Activated T-cell treated with anti-CD3 and anti-CD28 coated beads, Interleukin-2, amount 50 U/mL, for 48 hours (primary cell): ENCODE data around the gene GATA2.

Source experiments
- DNase-seq, 2 experiments: peaks; one replicate each; pipeline ENCODE4 v3.0.0-alpha.2; 2020

GATA2 gene

DNA sequence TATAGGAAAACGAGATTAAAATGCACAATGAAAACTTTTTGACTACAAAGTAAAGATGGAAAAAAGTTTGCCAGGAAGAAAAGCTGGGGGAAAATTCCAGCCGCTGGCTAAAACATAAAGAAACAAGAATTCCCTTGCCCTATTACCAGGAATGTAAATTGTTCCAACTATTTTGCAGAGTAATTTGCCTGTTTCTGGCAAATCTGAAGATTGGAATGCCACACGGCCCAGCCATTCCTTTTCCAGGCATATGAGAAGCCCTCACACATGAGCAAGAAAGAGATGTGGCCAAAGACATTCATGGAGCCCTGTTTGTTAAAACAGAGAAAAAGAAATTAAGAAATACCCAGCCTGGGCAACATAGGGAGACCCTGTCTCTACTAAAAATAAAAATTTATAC, 8.4 kb upstream of the GATA2 start:
- no peak for DNase-seq

DNA sequence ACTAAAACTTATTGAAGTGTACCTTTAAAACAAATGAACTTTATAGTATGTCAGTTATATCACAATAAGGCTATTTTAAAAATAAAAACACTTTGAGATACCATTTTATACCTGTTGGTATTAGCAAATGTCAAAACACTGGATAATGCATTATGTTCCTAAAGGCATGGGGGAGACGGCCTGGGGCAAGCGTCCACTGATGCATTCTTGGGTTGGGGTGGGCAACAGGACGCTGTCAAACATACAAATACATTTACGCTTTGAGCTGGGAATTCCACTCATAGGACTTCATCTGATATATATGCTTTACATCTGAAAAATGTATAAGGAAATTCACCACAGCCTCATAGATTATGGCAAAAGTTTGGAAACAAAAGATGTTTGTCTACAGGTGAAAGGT, 7.6 kb upstream of the GATA2 start:
- DNase-seq = no peak

DNA sequence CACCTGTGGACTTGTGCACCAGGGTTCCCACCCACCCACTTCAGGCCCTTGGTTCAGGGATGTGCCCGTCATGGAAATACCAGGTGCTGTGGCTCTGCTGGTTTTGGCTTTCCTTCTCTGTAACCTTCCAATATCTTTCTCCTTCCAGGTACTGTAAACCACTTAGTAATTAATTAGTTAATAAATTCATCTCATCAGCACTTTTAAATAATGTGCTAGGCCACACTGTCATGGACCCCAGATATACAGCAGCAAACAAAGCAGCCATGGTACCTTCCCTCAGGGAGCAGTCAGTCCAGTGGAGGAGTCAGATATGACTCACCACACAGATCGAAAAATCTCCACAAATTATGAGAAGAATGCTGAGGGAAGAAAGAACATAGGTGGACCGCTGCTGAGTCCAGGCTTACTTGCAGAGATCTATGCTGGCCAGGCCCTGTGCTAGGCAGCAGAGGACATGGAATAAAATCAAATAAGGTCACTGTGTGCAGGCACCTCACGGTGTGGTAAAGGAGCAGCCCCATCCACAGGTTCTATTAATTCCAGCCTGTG, 6.8 kb upstream of the GATA2 start:
- no peak for DNase-seq

DNA sequence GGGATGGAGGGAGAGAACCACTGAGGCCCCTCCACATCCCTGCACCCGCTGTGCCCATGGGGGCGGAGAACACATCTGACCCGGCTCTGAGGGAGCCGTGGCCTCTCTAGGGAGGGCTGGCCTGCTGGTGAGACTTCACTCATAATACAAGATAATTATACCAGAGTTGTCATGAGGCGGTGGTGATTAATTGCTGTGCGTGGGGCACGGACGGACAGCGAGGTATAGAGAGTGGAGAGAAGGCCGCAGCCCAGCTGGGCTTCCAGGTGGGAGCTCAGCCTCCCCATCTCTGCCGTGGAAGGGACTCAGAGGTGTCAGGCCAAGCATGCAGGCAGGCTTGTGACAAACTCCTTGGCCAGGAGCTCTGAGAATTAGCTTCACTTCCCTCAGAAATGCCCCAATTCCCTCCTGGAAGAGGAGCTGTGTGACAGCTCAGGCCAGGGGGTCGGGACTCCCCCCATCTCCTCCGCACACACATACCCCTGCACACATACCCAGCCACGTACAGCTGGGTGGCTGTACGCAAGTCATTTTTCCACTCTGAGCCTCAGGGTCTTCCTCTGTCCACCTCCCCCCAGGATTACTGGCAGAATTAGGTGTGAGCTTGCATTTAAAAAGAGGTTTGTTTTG, 6.0 kb upstream of the GATA2 start:
- no peak for DNase-seq

DNA sequence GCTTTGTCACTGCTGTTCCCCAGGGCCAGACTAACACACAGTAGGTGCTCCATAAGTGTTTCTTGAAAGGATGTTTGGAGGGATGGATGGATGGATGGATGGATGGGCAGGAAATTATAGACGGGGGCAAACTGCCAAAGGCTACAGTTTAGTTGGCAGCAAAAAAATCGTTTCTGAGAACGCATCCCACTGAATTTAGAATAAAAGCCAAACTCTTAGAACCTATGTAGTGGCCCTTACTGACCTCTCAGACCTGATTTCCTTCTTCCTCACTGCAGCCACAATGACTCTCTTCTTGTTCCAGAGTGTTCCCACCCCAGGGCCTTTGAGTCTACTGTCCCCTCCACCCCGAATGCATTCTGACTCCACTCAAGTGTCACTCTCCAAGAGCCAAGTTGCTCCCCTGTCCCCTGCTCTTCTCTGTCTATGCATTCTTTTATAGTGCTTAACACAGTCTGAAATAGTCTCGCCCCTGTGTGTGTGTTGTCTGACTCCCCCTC, 5.2 kb upstream of the GATA2 start:
- no peak for DNase-seq

DNA sequence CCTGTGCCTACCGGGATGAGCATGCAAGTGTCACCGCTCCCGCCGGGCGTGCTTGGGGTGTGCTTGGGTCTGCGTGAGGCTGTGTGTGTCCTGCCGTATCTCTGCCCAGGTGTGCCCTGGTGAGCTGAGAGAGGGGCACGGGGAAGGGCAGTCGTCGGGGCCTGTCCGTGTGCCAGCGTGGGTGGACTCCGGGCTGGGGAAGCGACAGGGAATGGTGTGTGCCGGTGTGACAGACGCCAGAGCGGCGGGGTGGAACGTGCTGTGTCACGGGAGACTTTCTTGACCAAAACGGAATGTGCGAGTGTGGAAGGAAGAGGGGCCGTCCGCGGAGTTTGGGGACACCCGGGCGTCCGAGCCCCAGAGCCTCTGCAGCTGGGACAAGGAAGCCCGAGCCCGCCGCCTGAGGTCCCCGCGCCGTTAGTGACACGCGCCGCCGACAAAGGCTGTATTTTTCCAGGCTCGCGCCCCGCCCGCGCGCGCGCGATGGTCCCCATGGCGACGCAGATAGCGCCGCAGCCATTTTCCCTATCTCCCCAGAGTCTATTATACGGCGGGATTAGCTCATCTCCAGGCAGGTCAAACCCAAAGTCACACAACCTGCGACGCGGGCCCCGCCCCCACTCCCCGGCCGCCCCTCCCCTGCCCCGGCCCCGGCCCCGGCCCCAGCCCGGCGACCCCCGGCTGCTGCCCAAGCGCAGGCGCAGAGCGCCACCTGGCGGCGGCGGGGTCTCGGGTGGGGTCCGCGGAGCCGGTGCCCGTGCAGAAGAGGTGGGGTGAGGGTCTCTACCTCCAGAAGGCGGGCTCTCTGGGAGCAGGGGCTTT, 4.5 kb upstream of the GATA2 start:
- peak; percentile 81 to 84 for DNase-seq

DNA sequence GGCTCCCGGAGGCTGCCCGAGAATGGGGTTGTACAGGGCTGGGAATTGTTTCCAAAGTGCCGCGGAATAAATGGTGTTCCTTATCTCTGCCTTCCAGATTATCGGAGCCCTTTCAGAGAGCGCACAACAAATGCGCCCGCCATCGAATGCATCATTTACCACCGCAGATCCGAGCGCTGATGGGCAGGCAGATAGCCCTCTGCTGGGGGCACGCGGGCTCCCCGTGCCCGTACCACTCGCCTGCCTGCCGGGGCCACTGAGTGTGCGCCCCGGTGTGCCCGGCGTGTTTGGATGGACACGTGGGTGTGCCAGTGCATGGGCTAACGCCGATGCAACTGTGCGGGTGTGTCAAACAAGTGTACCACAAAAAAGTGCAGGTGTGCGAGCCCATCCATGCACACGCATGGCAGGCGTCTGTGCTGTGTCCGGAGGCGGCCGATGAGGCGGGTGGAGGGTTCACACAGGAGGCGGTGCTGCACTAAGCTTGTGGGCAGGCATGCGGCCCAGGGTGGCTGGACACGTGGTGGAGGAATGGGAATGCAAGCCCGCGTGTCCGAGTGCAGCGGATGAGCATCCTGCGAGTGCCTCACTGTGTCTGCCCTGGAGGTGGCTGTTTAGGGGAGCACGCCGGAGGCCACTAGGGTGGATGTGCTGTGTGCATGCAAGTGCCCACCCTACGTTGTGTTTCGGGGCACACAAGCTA, 3.8 kb upstream of the GATA2 start:
- DNase-seq = peak in 1 of 2 experiments; percentile 33

DNA sequence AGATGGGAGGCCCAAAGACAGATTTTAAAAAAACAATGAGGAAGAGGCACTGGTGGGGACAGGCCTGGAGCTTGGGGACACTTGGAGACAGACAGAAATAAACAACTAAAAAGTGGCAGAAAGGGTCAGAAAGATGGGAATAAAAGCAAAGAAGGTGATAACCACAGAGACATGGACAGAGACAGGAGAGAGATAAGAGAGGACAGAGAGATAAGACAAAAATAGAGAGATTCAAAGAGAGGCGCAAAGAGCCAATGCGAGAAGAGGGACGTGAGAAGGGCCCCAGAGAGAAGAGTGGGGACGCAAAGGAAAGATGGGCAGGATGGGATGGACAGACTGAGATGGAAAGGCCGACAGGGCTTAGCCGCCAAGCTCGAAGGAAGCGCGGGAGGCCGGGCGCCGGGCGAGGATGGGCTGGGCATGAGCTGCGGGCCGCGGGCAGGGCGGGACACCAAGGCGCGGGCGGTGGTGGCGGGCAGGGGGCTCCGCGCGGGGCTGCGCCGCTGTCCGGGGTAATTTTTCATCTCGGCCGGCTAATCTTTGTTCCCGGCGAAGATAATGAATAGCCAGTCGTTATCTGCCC, 3.1 kb upstream of the GATA2 start:
- DNase-seq = peak; percentile 13 to 18

DNA sequence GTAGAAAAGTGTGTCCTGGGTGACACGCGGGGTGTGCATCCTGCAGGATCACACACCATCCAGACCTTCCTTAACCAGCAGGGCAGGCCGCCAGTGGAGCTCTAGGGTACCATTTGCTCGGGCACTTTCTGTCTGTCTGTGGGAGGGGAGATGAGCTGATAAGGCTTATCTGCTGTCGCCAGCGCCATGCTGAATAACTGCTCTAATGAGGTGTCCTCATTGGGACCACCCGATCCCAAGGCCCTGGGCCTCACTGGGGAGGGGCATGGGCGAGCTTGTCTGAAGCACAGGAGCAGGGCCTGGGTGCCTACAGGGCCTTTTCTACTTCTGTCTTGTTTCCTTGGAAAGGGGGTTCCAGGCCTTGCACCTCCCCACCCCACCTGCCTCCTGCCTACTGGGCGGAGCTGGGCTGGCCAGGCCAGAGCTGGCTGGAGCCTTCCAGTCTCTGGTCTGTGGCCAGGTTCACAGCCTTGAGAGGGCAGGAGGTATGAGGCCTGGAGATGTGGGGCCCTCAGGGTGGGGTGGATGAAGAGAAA, 2.5 kb upstream of the GATA2 start:
- peak in 1 of 2 experiments; percentile 19 for DNase-seq

DNA sequence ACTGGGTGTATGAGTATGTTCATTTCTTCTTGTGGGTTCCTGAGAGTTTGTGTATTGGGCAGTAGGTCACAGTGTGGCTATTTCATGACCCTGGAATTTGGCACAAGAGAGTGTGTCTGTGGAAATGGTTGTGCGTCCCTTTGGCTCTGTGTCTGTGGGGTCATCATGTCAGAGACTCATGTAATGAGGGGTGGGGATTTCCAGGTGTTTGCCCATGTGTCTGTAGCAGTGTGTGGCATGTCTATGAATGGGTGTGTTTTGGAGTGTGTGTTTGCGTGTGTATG, 1.3 kb upstream of the GATA2 start:
- peak; percentile 14 to 17 for DNase-seq

DNA sequence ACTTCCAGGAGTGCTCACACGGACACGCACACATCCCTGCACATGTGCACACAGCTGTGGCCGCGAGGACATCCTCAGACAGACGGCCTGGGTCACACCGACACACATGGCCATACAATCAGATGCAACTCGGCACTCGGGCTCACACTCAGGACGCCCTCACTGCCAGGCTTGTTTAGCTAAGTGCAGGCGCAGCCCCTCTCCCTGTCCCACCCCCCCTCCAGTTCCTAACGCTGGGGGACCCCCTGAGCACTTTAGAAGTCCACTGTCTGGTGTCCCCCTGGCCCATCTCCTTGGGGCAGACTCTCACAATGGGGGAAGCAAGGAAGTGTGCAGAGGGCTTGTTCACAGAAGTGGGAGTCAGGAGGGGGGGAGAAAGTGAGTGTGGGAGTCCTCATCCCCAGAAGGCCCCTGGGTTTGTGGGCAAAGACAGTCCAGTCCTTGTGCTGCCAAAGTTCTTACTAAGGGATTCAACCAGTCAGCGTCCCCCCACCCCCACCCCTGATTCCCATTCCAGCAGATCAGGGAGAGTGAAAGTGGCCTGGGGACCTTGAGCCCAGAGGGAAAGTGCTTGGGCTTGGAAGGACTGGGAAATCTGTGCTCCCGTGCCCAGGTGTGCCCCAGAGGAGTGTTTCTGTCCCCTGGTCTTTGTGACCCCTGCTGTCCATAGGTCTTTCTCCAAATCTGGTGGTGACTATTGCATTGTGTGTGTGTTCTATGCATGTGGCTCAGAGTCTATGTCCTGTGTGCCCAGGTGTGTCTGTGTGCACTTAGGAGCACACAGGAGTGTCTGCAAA, 767 bp upstream of the GATA2 start:
- DNase-seq = peak in 1 of 2 experiments; percentile 18

DNA sequence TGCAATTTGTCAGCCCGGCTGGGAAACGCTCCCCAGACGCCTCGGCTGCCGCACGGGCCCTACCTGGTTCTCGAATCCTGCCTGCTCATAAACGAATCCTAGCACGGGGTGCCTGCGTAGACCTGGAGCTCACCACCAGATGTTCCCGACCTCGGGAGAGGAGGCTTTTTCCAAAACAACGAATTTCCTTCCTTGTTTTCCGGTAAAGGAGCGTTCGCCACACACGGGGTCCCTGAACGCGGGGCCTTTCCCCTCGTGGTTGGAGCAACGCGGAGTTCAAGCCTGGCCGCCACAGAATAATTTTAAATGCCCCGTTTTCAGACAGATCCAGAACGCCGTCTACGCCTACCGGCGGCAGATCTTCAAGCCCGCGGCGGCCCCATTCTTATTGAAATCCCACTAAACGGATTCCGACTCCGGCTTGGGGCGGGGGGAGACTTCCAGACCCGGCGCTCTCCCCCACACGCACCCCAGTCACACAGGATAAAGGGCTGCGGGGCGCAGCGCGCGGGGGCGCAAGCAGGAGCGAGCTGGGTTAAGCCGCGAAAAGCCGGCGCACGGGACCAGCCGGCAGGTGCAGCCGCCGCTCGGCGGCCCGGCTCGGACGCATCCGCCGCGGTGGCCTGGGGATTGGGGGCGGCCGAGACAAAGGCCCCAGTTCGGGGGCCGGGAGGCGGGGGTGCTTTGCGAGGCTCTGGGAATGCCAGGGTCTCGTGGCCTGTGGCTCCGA, 895 bp downstream of the GATA2 start:
- DNase-seq = peak; percentile 55 to 62

DNA sequence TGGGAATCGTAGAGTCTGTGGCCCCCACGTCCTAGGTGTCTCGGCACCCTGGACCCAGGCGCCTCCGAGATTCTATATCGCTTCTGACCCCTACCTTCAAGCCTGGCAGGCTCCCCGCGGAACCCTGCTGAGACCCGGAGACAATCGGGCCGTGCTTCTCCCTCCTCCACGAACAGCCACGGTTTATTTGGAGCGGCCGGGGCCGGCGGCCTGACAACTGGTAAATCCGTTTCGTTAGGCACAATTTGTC, 1.4 kb downstream of the GATA2 start:
- DNase-seq = peak; percentile 49 to 50

DNA sequence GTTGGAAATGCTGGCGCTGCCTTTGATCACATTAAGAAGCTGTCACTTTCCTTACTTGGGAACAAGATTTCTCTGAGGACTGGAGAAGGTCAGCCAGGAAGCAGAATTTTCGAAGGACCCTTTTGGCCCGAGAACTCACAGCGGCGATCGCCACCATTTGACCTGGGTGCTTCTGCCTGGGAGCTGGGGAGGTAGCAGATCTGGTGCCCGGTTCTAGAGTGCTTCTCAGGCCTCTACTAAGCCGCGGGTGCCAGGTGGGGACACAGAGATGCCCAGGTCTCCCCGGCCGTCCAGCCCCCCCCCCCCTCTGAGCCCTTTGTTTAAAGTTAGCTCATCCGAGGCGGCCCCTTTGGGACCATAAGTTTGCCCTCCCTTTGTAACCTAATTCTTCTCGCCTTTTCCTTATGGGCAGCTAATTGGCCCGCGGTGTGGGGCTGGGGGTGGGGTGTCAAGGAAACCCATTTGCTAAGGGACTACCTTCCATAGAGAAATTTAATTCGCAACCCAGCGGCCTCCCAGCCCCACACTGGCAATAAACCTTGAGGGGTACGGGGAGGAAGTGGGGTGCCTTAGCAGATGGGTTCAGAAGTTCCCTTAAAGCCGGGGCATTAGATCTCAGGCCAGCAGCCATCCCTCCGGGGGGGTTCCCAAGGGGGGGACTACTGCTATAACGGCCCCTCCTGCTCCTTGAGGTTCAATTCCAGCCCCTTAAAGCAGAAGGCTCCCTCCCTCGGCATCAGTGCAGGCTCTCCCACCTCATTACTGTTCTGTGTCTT, 1.9 kb downstream of the GATA2 start:
- peak; percentile 25 to 40 for DNase-seq

DNA sequence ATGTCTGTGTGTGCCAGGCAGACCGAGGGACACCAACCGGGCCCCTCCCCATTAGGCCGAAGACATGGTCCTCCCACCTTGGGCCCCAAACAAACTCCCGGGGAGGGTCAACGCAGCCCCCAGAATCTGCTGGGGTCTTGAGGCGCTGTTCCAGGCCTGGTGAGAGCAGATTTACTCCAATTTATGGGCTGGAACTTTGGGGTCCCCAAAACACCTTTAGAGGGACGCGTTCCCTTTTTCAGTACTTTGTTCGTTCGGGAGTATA, 2.4 kb downstream of the GATA2 start:
- DNase-seq = no peak

DNA sequence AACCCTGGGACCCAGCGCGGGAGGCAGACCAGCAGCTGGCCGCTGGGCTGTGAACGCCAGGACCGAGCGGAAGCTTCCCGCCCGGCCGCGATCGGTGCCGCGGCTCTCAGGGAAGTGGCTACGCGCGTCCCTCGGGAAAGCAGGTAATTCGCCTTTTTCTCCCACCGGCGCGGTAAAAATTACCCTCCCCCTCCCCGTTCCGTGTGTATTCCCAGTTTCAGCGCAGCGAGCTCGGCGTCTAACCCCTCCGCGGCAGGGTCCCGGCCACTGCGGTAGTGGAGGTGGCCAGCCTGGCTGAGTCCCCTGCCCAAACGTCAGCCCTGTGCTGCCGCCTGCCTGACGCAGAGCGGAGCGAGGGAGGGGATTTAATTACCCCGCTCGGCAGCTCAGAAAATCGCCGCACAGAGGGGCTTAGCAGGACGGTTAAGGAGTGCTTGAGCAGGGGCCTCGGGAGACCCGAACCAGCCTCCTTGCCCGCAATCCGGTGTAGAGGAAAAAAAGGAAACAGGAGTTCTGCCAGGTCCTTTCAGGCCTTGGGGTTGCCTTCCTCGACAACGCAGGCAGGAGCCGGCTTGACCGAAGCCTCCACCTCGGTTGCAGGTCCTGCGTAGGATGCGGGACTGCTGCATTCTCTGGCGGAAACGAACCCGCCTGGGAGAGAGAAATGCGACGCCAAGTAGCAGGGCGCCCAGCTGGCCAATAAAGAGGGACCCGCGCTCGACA, 2.9 kb downstream of the GATA2 start:
- peak; percentile 48 to 53 for DNase-seq

DNA sequence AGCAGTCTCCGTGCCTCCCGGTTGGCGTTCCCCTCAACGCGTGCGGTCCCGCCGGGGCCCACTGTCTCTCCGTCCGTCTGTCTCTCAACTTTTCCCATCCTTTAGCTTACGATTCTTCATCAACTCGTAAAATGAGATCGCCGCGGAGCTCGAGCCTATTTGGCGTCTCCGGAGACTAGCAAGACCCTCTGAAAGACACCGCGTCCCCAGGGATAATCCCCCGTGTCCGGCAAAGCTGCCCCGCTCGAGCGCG, 3.4 kb downstream of the GATA2 start:
- DNase-seq = peak in 1 of 2 experiments; percentile 50

DNA sequence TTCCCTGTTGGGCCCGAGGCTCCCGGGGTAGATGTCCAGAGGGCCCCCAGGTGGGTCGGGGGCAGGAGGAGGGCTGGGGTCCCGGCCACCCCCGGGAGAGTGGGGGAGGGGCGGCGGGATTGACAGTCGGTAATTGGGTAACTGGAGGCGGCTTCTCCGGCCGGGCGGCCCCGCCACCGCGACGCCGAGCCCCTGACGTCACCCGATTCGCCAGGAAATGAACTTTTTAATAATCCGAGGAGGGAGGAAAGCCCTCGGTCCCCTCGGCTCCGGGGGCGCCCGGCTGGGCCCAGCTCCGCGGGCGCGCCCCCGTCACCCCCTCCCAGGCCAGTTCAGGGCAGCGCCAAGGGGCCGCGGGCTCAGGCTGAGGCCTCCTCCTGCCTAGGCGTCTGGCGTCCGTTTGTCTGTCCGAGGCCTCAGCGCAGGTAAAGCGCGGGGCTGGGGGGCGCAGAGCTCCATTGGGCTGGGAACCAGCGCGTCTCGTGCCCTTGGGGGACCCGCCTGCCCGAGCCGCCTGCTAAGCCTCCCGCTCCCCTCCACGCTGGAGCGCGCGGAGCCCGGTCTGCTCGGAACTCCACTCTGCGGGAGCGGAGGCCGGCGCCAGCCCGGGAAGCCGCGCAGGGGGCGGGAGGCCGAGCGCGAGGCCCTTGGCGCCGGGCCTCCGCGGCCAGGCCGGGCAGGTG, 3.9 kb downstream of the GATA2 start:
- peak; percentile 49 to 62 for DNase-seq

DNA sequence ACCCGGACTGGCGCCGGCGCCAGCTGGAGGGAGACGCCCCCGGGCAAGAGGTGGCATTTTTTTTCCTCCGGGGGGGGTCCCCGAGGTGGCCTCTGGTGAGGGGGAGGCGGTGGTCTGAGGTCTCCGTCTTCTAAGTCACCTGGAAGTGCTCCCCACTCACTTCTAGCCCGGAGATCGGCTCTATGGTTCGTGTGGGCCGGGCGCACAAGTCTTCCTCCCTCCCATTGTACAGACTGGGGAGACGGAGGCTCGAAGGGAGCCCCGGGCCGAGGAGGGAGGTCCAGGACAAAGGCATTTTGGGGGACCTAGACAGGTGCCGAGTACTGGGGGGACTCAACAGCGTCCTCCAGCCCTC, 4.4 kb downstream of the GATA2 start:
- DNase-seq = peak; percentile 37 to 46
